HG03097 (cell line): ENCODE measurements around the gene CCR6.
"Not testable (repeated sequence)": the region's sequence is repeated elsewhere in the genome, so short reads cannot be mapped to it uniquely, and the experiment has no call there.

Experiments used
- ATAC-seq: cut with Tn5 transposase; IDR thresholded peaks from one replicate; pipeline ENCODE4 v1.9.1; 2021; ENCODE audit not compliant: unreplicated experiment, low FRiP score

The CCR6 gene

GRCh38 chr6:167122827-167123657 lies at the start of gene CCR6:
TSS of gene CCR6 (plus strand) at chr6:167123096. CDS start at chr6:167136135, 13,039 bp downstream.
- ATAC-seq, result no peak

- ATAC-seq, result no peak
These were observed 49.1 kb upstream of the CCR6 start for GRCh38 chr6:167073679-167074274.

GRCh38 chr6:167077241-167077932 lies 45.5 kb upstream of the CCR6 start:
- no peak for ATAC-seq

GRCh38 chr6:167078745-167079144 lies 44.2 kb upstream of the CCR6 start:
- ATAC-seq, result no peak

GRCh38 chr6:167079853-167080297 lies 43.0 kb upstream of the CCR6 start:
- ATAC-seq, result peak; percentile 98

GRCh38 chr6:167087857-167088354 lies 35.0 kb upstream of the CCR6 start:
- ATAC-seq, result no peak

- ATAC-seq, result not testable (repeated sequence)
These were observed 34.2 kb upstream of the CCR6 start for GRCh38 chr6:167088741-167089140.

GRCh38 chr6:167089243-167090142 lies 33.4 kb upstream of the CCR6 start:
- no peak for ATAC-seq

- ATAC-seq, result no peak
These were observed 32.7 kb upstream of the CCR6 start for GRCh38 chr6:167090171-167090570.

- ATAC-seq, result no peak
These were observed 31.7 kb upstream of the CCR6 start for GRCh38 chr6:167091026-167091804.

- ATAC-seq, result no peak
These were observed 31.1 kb upstream of the CCR6 start for GRCh38 chr6:167091805-167092107.

GRCh38 chr6:167092672-167093339 lies 30.1 kb upstream of the CCR6 start:
- no peak for ATAC-seq

GRCh38 chr6:167093406-167093921 lies 29.4 kb upstream of the CCR6 start:
- no peak for ATAC-seq

- peak; percentile 40 for ATAC-seq
These were observed 28.9 kb upstream of the CCR6 start for GRCh38 chr6:167093922-167094432.

- ATAC-seq, result peak; percentile 1
These were observed 28.5 kb upstream of the CCR6 start for GRCh38 chr6:167094436-167094819.

- ATAC-seq, result peak; percentile 46
These were observed 27.9 kb upstream of the CCR6 start for GRCh38 chr6:167094820-167095637.

GRCh38 chr6:167095888-167096287 lies 27.0 kb upstream of the CCR6 start:
- no peak for ATAC-seq

GRCh38 chr6:167096991-167097390 lies 25.9 kb upstream of the CCR6 start:
- ATAC-seq, result no peak
